HCT116 (cell line): ENCODE results near the gene KCND3.

Source experiments
- EZH2 ChIP-seq: fragments of 200-600 bp; sonication (generic); IDR thresholded peaks from 2 replicates; pipeline ENCODE4 v1.6.1; 2017; ENCODE audit warnings: antibody characterized with exemption, mixed run types
- POLR2A ChIP-seq: IDR thresholded peaks from 2 replicates; pipeline ENCODE4 v1.7.0; 2011; ENCODE audit warnings: borderline replicate concordance; ENCODE audit not compliant: insufficient read depth, insufficient read length; ENCODE audit errors: extremely low read depth
- POLR2AphosphoS5 ChIP-seq: IDR thresholded peaks from 2 replicates; pipeline ENCODE4 v1.6.1; 2011; ENCODE audit warnings: mild to moderate bottlenecking, low read depth, low read length, moderate library complexity
- RAD21 ChIP-seq: IDR thresholded peaks from 2 replicates; pipeline ENCODE4 v1.6.1; 2012; ENCODE audit warnings: low read depth, mild to moderate bottlenecking
- SIN3A ChIP-seq: IDR thresholded peaks from 2 replicates; pipeline ENCODE4 v1.6.1; 2012; ENCODE audit warnings: low read depth
- TCF7L2 ChIP-seq: IDR thresholded peaks from 2 replicates; pipeline ENCODE4 v1.7.0; 2011; ENCODE audit warnings: borderline replicate concordance, inconsistent platforms; ENCODE audit not compliant: insufficient read depth, insufficient read length; ENCODE audit errors: extremely low read depth
- ZFX ChIP-seq: fragments of 450-650 bp; IDR thresholded peaks from 2 replicates; pipeline ENCODE4 v1.6.1; 2017
- ZNF274 ChIP-seq: fragments of 200-500 bp; sonication (Bioruptor generic); IDR thresholded peaks from 2 replicates; pipeline ENCODE4 v1.6.1; 2014; ENCODE audit warnings: mild to moderate bottlenecking, low read depth, low read length, inconsistent platforms
- TF ChIP-seq, protein P1 (sequence below), 3 experiments: fragments of 200-600 bp in 1 of 3; sonication (generic) in 1 of 3; IDR thresholded peaks in 2 of 3; conservative IDR thresholded peaks in 1 of 3; 2 replicates each; pipeline ENCODE4 v1.5.1; 2012 to 2017; ENCODE audit warnings: low read depth in 2 of 3, low read length in 2 of 3, antibody characterized with exemption in 1 of 3, borderline replicate concordance in 1 of 3, control low read depth in 1 of 3, mild to moderate bottlenecking in 1 of 3, mixed read lengths in 1 of 3, mixed run types in 1 of 3, moderate library complexity in 1 of 3; ENCODE audit not compliant: insufficient read depth in 1 of 3
- TF ChIP-seq, protein P2 (sequence below): IDR thresholded peaks from 2 replicates; pipeline ENCODE4 v1.6.1; 2012
- TF ChIP-seq, protein P3 (sequence below): IDR thresholded peaks from 2 replicates; pipeline ENCODE4 v1.6.1; 2012
- TF ChIP-seq, protein P4 (sequence below): IDR thresholded peaks from 2 replicates; pipeline ENCODE4 v1.6.1; 2012; ENCODE audit warnings: low read depth

DNA sequence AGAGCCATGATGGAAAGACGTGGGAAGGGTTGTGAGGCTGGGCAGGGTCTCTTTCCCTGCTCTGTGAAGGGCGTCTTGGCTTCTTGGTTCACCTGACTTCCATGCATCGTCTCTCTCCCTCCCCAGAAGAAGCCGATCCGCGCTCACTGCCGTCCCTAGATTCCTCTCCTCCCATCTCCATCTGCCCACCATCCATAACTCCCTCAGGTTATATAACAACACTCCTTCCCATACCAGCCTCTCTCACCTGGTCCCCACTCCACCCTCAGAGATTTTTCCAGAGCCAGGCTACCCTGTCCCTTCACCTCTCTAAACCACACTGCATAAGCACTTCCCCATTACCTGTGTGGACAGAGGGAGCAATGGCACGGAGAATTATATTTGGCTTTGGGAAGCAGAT, 6.0 kb downstream of the KCND3 start:
- TF ChIP-seq POLR2AphosphoS5: no peak
- TF ChIP-seq, protein P1, sequence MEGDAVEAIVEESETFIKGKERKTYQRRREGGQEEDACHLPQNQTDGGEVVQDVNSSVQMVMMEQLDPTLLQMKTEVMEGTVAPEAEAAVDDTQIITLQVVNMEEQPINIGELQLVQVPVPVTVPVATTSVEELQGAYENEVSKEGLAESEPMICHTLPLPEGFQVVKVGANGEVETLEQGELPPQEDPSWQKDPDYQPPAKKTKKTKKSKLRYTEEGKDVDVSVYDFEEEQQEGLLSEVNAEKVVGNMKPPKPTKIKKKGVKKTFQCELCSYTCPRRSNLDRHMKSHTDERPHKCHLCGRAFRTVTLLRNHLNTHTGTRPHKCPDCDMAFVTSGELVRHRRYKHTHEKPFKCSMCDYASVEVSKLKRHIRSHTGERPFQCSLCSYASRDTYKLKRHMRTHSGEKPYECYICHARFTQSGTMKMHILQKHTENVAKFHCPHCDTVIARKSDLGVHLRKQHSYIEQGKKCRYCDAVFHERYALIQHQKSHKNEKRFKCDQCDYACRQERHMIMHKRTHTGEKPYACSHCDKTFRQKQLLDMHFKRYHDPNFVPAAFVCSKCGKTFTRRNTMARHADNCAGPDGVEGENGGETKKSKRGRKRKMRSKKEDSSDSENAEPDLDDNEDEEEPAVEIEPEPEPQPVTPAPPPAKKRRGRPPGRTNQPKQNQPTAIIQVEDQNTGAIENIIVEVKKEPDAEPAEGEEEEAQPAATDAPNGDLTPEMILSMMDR (IDR thresholded peaks at IDR 0.05 in 2 of 3, conservative IDR thresholded peaks at IDR 0.05 in 1 of 3; ENCODE audit: borderline replicate concordance in 1 of 3, insufficient read depth in 1 of 3, low read depth in 2 of 3, low read length in 2 of 3): no peak
- no peak for TF ChIP-seq SIN3A
- TF ChIP-seq ZFX: no peak
- TF ChIP-seq, protein P2, sequence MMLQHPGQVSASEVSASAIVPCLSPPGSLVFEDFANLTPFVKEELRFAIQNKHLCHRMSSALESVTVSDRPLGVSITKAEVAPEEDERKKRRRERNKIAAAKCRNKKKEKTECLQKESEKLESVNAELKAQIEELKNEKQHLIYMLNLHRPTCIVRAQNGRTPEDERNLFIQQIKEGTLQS: no peak
- no peak for TF ChIP-seq RAD21
- TF ChIP-seq POLR2A: no peak
- TF ChIP-seq, protein P3, sequence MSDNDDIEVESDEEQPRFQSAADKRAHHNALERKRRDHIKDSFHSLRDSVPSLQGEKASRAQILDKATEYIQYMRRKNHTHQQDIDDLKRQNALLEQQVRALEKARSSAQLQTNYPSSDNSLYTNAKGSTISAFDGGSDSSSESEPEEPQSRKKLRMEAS: no peak
- no peak for TF ChIP-seq TCF7L2
- TF ChIP-seq, protein P4, sequence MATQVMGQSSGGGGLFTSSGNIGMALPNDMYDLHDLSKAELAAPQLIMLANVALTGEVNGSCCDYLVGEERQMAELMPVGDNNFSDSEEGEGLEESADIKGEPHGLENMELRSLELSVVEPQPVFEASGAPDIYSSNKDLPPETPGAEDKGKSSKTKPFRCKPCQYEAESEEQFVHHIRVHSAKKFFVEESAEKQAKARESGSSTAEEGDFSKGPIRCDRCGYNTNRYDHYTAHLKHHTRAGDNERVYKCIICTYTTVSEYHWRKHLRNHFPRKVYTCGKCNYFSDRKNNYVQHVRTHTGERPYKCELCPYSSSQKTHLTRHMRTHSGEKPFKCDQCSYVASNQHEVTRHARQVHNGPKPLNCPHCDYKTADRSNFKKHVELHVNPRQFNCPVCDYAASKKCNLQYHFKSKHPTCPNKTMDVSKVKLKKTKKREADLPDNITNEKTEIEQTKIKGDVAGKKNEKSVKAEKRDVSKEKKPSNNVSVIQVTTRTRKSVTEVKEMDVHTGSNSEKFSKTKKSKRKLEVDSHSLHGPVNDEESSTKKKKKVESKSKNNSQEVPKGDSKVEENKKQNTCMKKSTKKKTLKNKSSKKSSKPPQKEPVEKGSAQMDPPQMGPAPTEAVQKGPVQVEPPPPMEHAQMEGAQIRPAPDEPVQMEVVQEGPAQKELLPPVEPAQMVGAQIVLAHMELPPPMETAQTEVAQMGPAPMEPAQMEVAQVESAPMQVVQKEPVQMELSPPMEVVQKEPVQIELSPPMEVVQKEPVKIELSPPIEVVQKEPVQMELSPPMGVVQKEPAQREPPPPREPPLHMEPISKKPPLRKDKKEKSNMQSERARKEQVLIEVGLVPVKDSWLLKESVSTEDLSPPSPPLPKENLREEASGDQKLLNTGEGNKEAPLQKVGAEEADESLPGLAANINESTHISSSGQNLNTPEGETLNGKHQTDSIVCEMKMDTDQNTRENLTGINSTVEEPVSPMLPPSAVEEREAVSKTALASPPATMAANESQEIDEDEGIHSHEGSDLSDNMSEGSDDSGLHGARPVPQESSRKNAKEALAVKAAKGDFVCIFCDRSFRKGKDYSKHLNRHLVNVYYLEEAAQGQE: no peak
- TF ChIP-seq EZH2: no peak
- no peak for TF ChIP-seq ZNF274
